ENCODE measurements around the gene WRAP53.

DNA sequence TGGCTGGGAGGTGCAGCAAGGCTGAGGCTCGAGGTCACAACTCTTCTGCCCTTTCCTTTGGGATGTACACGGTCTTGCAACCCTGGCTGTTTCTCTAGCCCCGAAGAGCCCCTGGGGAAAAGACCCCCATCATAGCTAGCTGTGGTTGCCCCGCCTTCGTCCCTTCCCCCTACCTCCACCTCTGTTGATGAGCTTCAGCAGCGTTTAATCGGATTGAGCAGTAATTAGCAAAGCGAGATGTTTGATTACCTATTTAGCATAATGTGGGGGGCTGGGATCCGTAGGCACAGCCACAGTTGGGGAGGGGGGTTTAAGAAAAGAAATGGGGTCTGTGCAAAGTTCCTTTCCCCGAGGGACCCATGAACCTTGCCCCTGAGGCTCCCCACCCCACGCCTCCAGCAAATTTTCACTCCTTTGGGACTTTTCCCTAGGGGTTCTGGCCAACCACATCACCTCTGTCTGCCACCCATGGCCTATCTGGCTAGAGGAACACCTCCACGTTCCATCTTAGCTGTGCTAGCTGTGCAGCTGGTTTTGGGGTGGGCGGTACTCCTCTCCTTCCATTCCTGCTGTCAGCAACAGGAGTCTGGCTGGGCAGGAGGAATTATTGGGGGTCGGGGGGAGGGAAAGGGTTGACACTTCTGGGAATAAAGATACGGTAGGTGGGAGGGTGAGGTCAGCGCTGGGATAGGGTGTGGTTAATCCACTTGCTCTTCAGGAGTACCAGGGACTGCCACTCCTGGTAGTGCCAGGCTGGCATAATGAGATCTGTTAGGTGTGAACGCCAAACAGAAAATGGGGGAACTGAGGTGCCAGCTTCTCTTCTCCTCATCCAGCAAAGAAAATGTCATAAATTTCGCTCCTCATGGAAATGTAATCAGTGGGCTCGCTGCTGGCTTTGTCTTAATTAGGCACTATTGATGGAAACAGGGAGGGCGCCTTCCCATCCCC is 27.9 kb downstream of the WRAP53 start:
- no peak for TF ChIP-seq GABPA (IDR thresholded peaks at IDR 0.05; ENCODE audit: low read depth)
- TF ChIP-seq SREBF2 (IDR thresholded peaks at IDR 0.05; ENCODE audit: low read length): no peak
- no peak for TF ChIP-seq EZH2 (IDR thresholded peaks at IDR 0.05; ENCODE audit: borderline replicate concordance, control insufficient read depth, low read depth, low read length)
- TF ChIP-seq POLR2AphosphoS2 (IDR thresholded peaks at IDR 0.05; ENCODE audit: low read depth, low read length): no peak
- TF ChIP-seq SMC3 (IDR thresholded peaks at IDR 0.05; ENCODE audit: borderline replicate concordance, low read length): no peak
- TF ChIP-seq, protein P1, sequence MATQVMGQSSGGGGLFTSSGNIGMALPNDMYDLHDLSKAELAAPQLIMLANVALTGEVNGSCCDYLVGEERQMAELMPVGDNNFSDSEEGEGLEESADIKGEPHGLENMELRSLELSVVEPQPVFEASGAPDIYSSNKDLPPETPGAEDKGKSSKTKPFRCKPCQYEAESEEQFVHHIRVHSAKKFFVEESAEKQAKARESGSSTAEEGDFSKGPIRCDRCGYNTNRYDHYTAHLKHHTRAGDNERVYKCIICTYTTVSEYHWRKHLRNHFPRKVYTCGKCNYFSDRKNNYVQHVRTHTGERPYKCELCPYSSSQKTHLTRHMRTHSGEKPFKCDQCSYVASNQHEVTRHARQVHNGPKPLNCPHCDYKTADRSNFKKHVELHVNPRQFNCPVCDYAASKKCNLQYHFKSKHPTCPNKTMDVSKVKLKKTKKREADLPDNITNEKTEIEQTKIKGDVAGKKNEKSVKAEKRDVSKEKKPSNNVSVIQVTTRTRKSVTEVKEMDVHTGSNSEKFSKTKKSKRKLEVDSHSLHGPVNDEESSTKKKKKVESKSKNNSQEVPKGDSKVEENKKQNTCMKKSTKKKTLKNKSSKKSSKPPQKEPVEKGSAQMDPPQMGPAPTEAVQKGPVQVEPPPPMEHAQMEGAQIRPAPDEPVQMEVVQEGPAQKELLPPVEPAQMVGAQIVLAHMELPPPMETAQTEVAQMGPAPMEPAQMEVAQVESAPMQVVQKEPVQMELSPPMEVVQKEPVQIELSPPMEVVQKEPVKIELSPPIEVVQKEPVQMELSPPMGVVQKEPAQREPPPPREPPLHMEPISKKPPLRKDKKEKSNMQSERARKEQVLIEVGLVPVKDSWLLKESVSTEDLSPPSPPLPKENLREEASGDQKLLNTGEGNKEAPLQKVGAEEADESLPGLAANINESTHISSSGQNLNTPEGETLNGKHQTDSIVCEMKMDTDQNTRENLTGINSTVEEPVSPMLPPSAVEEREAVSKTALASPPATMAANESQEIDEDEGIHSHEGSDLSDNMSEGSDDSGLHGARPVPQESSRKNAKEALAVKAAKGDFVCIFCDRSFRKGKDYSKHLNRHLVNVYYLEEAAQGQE (IDR thresholded peaks at IDR 0.05; ENCODE audit: low read depth, low read length): no peak
- no peak for TF ChIP-seq CBX3 (IDR thresholded peaks at IDR 0.05; ENCODE audit: borderline replicate concordance, low read depth)
- TF ChIP-seq, protein P2, sequence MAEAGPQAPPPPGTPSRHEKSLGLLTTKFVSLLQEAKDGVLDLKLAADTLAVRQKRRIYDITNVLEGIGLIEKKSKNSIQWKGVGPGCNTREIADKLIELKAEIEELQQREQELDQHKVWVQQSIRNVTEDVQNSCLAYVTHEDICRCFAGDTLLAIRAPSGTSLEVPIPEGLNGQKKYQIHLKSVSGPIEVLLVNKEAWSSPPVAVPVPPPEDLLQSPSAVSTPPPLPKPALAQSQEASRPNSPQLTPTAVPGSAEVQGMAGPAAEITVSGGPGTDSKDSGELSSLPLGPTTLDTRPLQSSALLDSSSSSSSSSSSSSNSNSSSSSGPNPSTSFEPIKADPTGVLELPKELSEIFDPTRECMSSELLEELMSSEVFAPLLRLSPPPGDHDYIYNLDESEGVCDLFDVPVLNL (IDR thresholded peaks at IDR 0.05; ENCODE audit: low read depth, low read length): no peak
- no peak for TF ChIP-seq SREBF1 (IDR thresholded peaks at IDR 0.05; ENCODE audit: low read length)
- no peak for TF ChIP-seq TAF1 (IDR thresholded peaks at IDR 0.05; ENCODE audit: borderline replicate concordance, low read depth, low read length)
- TF ChIP-seq STAT1 (conservative IDR thresholded peaks at IDR 0.05): no peak
- TF ChIP-seq, protein P3, sequence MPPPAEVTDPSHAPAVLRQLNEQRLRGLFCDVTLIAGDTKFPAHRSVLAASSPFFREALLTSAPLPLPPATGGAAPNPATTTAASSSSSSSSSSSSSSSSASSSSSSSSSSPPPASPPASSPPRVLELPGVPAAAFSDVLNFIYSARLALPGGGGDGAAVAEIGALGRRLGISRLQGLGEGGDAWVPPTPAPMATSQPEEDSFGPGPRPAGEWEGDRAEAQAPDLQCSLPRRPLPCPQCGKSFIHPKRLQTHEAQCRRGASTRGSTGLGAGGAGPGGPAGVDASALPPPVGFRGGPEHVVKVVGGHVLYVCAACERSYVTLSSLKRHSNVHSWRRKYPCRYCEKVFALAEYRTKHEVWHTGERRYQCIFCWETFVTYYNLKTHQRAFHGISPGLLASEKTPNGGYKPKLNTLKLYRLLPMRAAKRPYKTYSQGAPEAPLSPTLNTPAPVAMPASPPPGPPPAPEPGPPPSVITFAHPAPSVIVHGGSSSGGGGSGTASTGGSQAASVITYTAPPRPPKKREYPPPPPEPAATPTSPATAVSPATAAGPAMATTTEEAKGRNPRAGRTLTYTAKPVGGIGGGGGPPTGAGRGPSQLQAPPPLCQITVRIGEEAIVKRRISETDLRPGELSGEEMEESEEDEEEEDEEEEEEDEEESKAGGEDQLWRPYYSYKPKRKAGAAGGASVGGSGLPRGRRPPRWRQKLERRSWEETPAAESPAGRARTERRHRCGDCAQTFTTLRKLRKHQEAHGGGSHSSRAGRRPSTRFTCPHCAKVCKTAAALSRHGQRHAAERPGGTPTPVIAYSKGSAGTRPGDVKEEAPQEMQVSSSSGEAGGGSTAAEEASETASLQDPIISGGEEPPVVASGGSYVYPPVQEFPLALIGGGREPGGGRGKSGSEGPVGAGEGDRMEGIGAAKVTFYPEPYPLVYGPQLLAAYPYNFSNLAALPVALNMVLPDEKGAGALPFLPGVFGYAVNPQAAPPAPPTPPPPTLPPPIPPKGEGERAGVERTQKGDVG (CRISPR knock-in tag; IDR thresholded peaks at IDR 0.05): no peak
- no peak for TF ChIP-seq IRF4 (IDR thresholded peaks at IDR 0.05; ENCODE audit: low read depth, low read length)
